IMR-90 (cell line): ENCODE results near the gene POLRMT.

Experiments
- BHLHE40 ChIP-seq: fragments of 150-350 bp; IDR thresholded peaks from 2 replicates; pipeline ENCODE4 v1.6.1; 2016; ENCODE audit warnings: mild to moderate bottlenecking, low read depth, low read length
- CHD1 ChIP-seq: IDR thresholded peaks from 2 replicates; pipeline ENCODE4 v1.6.1; 2012; ENCODE audit warnings: low read depth, low read length, improper control_type of control experiment
- CTCF ChIP-seq: conservative IDR thresholded peaks from 2 replicates; pipeline ENCODE4 v1.5.1; 2012; ENCODE audit warnings: mild to moderate bottlenecking, low read depth, low read length, improper control_type of control experiment
- ELK1 ChIP-seq: fragments of 150-350 bp; IDR thresholded peaks from 2 replicates; pipeline ENCODE4 v1.6.1; 2016; ENCODE audit warnings: low read depth, mild to moderate bottlenecking, low read length, moderate library complexity, borderline replicate concordance
- FOS ChIP-seq: fragments of 150-350 bp; IDR thresholded peaks from 2 replicates; pipeline ENCODE4 v1.6.1; 2016; ENCODE audit warnings: low read depth, low read length
- MXI1 ChIP-seq: IDR thresholded peaks from 2 replicates; pipeline ENCODE4 v1.6.1; 2012; ENCODE audit warnings: low read depth, mild to moderate bottlenecking, low read length, moderate library complexity, borderline replicate concordance
- POLR2A ChIP-seq: IDR thresholded peaks from 2 replicates; pipeline ENCODE4 v1.6.1; 2012; ENCODE audit warnings: mild to moderate bottlenecking, low read depth, low read length
- RFX5 ChIP-seq: IDR thresholded peaks from 2 replicates; pipeline ENCODE4 v1.8.0; 2012; ENCODE audit warnings: low read depth, mild to moderate bottlenecking, low read length, moderate library complexity
- SMC3 ChIP-seq: fragments of 150-350 bp; IDR thresholded peaks from 2 replicates; pipeline ENCODE4 v1.6.1; 2016; ENCODE audit warnings: low read depth, mild to moderate bottlenecking, antibody characterized with exemption, low read length, moderate library complexity
- USF2 ChIP-seq: fragments of 150-350 bp; IDR thresholded peaks from 2 replicates; pipeline ENCODE4 v1.6.1; 2017; ENCODE audit warnings: mild to moderate bottlenecking, antibody characterized with exemption, low read length, low read depth

GRCh38 chr19:657611-658010 is 24.3 kb upstream of the POLRMT start:
- TF ChIP-seq POLR2A (no peak), BHLHE40 (no peak), CTCF (no peak), SMC3 (no peak), CHD1 (no peak), FOS (no peak), MXI1 (no peak), ELK1 (no peak), RFX5 (no peak), USF2 (no peak)
